Cardiac septum (tissue), 1 donor: ENCODE data around the gene WDR90. TPM values are rescaled to one million over a fixed set of nuclear protein-coding genes. Genes with fewer than 3 reads are reported as not detected.

Source experiments
- DNase-seq: peaks from one replicate; pipeline ENCODE4 v3.0.0-alpha.2; 2020; ENCODE audit warnings: low spot score
- intact Hi-C: fragments of 100-400 bp; cut with DNase I; formaldehyde crosslinking; loops from one replicate; pipeline ENCODE4 v1.14.0; 2022
- total RNA-seq: library from RNA; stranded (reverse); fragmentation: NEBNext Ultra II Directional; extraction: Animal tissue kit (Norgen Biotek cat#: 25700); gene quantifications from one replicate; pipeline ENCODE4 v1.2.1, GENCODE V29; 2021
- donor health status: DM: no; HTN: no; CAD: no.

Gene WDR90
- total RNA-seq, 1 donor from 2014 or later = 13.9 TPM

GRCh38 chr16:673399-673991, 24.3 kb downstream of the WDR90 start:
- intact Hi-C loops = no loop called here
- DNase-seq = no peak

- intact Hi-C loops = no loop called here
- DNase-seq = no peak
Observed at GRCh38 chr16:674214-674881, 25.2 kb downstream of the WDR90 start.

DNA sequence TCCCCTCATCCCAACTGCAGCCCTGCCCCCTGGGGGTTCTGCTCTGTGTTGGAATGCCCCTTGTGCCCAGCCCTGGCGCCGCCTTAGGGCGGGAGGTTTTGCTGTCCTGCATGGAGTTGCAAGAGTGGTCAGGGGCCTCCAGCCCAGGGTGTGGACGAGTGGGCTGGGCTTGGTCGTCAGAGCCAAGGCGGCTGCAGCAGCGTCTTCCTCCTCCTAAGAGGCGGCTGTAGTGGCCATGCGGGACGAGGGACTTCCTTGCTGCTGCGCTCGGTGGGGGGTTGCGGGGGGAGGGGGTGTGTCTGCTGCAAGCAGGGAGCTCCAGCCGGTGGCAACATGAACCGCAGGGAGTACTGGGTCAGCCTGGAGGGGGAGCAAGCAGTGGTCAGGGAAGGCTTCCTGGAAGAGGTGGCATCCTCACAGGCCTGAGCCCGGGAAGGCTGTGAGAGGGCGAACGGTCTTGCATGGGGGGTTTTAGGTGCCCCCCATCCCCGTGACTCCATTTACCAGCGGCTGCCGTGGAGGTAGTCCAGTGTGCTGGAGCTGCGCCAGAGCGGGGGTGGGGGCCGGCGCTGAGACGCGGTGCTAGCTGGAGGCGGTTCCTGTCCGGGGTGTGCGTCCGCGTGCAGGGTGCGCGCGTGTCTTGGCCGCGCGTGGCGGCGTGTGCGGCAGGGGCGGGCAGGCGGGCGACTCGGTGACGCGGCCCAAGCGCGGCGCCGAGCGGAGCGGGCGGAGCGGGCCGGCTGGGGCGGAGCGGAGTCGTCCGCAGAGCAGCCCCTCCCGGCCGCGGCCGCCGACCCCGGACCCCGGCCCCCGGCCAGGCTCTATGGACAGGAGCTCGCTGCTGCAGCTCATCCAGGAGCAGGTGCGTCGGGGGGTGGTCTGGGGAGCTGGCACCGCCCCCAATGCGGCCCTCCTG, 26.1 kb downstream of the WDR90 start, which contains the start of gene RHBDL1:
Gene RHBDL1 (plus strand): TSS at position 704 of the 916 bp plus-strand sequence. CDS start 120 bp downstream, at position 824.
- no peak for DNase-seq
- intact Hi-C loops = no loop called here

- no peak for DNase-seq
- intact Hi-C loops = no loop called here
Observed at GRCh38 chr16:675884-676564, 26.9 kb downstream of the WDR90 start.

DNA sequence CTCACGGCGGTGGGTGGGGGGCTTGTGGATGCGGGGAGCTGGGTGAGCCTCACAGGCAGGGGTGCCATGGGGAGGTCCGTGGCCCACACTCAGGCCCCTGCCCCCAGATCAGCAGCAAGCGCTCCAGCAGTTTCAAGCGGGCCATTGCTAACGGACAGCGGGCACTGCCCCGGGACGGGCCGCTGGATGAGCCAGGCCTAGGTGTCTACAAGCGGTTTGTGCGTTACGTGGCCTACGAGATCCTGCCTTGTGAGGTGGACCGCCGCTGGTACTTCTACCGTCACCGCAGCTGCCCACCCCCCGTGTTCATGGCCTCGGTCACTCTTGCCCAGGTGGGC, 27.4 kb downstream of the WDR90 start:
- no peak for DNase-seq
- intact Hi-C loops = no loop called here

GRCh38 chr16:676913-677312, 27.7 kb downstream of the WDR90 start:
- no peak for DNase-seq
- intact Hi-C loops = no loop called here

GRCh38 chr16:677316-678190, 28.4 kb downstream of the WDR90 start:
- intact Hi-C loops = no loop called here
- no peak for DNase-seq

DNA sequence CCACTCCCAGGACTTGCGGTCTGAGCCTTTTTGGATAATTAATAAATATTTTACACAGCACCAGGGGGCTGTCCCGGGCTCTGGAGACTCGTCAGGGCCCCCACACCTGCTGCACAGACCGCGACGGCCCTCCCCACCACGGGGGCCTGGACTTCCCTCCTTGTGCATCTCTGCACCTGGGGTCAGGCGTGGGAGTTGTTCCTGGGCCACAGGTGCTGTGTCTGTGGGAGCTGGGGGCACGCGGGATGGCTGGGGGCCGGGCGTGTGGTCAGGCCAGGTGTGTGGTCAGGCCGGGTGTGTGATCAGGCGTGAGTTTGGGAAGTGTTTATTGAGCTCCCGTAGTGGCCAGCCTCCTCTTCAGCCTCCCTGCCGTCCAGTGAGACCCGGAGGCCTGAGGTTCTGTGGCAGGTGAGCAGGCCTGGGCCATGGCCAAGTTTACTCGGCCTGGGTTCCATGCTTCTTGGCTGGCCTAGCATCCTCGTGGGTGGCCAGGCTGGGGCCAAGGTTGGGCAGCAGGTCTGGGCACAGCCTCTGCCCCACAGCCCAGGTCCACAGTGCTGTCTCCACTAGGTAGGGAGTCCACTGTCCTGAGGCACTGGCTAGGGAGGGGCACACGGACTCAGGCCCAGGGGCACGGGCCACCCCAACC, 29.2 kb downstream of the WDR90 start:
- no peak for DNase-seq
- intact Hi-C loops = no loop called here

- intact Hi-C loops = no loop called here
- peak; percentile 87 for DNase-seq
Observed at GRCh38 chr16:678858-679813, 30.0 kb downstream of the WDR90 start.

DNA sequence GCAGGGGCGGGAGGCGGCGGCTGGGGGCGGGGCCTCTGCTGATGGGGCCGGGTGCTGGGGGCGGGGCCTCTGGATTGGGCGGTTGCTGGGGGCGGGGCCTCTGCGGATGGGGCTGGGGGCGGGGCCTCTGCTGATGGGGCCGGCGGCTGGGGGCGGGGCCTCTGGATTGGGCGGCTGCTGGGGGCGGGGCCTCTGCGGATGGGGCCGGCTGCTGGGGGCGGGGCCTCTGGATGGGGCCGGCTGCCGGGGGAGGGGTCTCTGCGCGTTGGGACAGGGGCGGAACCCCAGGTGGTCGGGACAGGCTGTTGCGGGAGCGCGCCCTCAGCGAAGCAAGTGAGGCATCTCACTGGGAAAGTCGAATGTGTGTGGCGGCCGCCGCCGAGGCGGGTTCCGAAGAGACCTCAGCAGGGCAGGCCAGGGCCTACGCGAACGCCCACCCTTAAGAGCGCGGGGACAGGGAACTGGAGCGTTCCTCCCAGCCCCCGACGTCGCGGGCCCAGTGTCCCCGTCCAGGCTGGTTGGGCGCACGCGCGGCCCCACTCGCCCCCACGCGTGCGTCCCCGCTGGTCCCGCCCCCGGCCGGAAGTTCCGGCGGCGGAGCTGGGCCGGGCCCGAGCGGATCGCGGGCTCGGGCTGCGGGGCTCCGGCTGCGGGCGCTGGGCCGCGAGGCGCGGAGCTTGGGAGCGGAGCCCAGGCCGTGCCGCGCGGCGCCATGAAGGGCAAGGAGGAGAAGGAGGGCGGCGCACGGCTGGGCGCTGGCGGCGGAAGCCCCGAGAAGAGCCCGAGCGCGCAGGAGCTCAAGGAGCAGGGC, 30.9 kb downstream of the WDR90 start, which contains the start of gene STUB1:
Gene STUB1 (plus strand): TSS at position 597 of the 811 bp plus-strand sequence. CDS start 116 bp downstream, at position 713.
- intact Hi-C loops = no loop called here
- DNase-seq = peak; percentile 94

DNA sequence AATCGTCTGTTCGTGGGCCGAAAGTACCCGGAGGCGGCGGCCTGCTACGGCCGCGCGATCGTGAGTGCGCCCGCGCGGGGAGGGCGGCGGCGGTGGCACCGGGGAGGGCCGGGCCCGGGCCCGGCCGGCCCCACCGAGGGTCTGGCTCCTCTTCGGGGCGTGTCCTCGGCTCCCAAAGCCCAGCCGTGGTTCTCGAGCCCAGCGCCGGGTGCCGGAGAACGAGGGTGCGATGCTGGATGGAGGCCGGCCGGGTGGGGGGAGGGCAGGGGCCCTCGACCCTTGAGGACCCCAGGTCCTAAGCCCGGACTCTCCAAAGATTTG, 31.4 kb downstream of the WDR90 start:
- no peak for DNase-seq
- intact Hi-C loops = no loop called here

DNA sequence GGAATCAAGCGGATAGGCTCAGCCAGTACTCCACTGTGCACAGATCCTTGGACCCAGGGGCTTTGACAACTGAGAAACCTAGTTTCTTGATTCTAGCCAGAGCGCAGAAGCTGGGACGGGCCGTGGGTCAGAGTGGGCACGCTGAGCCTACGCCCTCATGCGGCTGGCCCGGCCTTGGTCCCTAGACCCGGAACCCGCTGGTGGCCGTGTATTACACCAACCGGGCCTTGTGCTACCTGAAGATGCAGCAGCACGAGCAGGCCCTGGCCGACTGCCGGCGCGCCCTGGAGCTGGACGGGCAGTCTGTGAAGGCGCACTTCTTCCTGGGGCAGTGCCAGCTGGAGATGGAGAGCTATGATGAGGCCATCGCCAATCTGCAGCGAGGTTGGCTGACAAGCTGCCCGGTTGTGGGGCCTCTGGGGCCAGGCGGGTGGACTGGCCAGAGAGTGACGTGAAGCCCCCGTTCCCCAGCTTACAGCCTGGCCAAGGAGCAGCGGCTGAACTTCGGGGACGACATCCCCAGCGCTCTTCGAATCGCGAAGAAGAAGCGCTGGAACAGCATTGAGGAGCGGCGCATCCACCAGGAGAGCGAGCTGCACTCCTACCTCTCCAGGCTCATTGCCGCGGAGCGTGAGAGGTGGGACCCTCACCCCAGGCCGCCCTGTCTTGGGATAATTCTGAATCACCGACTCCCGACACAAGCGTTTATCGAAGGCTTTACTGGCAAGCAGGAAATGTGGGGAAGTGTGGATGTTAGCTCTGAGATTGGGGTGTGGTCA, 32.0 kb downstream of the WDR90 start:
- intact Hi-C loops = no loop called here

GRCh38 chr16:681746-682427, 32.7 kb downstream of the WDR90 start:
- intact Hi-C loops = no loop called here
- no peak for DNase-seq

More for the DNA sequence above, 32.0 kb downstream of the WDR90 start:
- no peak for DNase-seq

GRCh38 chr16:682493-683395, 33.6 kb downstream of the WDR90 start:
- no peak for DNase-seq
- intact Hi-C loops = no loop called here
